HepG2 (cell line): ENCODE results near the gene KRT1. TPM values are rescaled to one million over a fixed set of nuclear protein-coding genes. Genes with fewer than 3 reads are reported as not detected.

Experiments
- SNAPC2 ChIP-seq: sonication (generic); formaldehyde crosslinking; IDR thresholded peaks from 2 replicates; pipeline ENCODE4 v1.8.1; 2022; ENCODE audit warnings: mild to moderate bottlenecking, missing genetic modification reagents
- ZNF136 ChIP-seq: sonication (generic); formaldehyde crosslinking; IDR thresholded peaks from 2 replicates; pipeline ENCODE4 v1.8.1; 2022; ENCODE audit warnings: low read depth, mild to moderate bottlenecking, moderate library complexity, missing genetic modification reagents
- ZNF138 ChIP-seq: sonication (generic); formaldehyde crosslinking; IDR thresholded peaks from 2 replicates; pipeline ENCODE4 v1.5.0; 2020; ENCODE audit warnings: mild to moderate bottlenecking, low read depth, missing genetic modification reagents
- polyA plus RNA-seq, 8 experiments: library from polyadenylated mRNA; depleted of rRNA in 3 of 8; stranded (reverse) in 7 of 8; unstranded in 1 of 8; fragments of >200 nt; fragmentation: Illumina TruSeq in 4 of 8; extraction: Trizol in 4 of 8; gene quantifications; 2 replicates each; pipeline versions ENCODE4 v1.2.1 to v1.2.3, GENCODE V29; 2011 to 2016; ENCODE audit warnings: low read depth in 4 of 8, missing spikeins in 1 of 8, mixed read lengths in 1 of 8; ENCODE audit not compliant: insufficient read depth in 1 of 8
- total RNA-seq, 5 experiments: library from RNA; depleted of rRNA; stranded (reverse); fragments of >200 nt; fragmentation: Illumina TruSeq; extraction: Trizol; gene quantifications; 2 replicates each; pipeline ENCODE4 v1.2.3, GENCODE V29; 2016; ENCODE audit warnings: low read depth in 1 of 5
- TF ChIP-seq, protein P1 (sequence below): sonication (generic); formaldehyde crosslinking; IDR thresholded peaks from 2 replicates; pipeline ENCODE4 v1.4.0; 2020; ENCODE audit warnings: missing genetic modification reagents
- TF ChIP-seq, protein P2 (sequence below): IDR thresholded peaks from 2 replicates; pipeline ENCODE4 v1.6.1; 2016
- TF ChIP-seq, protein P3 (sequence below), 2 experiments: sonication (generic) in 1 of 2; formaldehyde crosslinking in 1 of 2; IDR thresholded peaks; 2 replicates each; pipeline versions ENCODE4 v1.6.1 to v1.9.0; 2014 to 2022; ENCODE audit warnings: antibody characterized with exemption in 1 of 2, borderline replicate concordance in 1 of 2, inconsistent platforms in 1 of 2, low read depth in 1 of 2, missing genetic modification reagents in 1 of 2

The KRT1 gene
- total and polyA plus RNA-seq, 2 of the 13 experiments (the other 11 are each of a cell fraction or from before 2014, with no cell fraction given), result not detected

DNA sequence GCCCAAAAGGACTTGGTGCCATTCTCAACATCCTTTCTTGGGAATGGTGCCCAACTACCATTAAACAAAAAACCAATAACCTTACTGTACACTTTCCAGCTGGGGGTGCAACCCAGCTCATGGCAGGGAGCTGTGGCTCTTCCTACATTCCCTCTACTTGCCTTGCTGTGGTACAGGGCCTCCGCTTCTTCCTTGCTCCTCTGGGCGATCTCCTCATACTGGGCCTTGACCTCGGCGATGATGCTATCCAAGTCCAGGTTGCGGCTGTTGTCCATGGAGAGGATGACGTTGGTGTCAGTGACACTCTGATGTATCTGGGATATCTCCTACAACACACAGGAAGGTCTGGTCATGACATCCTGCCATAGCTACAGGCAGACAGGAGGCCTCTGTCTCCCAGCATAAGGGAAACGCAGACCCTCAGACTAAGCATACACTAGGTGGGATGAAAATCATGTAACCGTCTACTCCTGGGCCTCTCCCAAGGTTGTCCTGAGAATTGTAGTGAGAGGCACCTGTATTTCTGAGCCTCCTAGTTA is 32.1 kb downstream of the KRT1 start (continued):
- TF ChIP-seq, protein P1, sequence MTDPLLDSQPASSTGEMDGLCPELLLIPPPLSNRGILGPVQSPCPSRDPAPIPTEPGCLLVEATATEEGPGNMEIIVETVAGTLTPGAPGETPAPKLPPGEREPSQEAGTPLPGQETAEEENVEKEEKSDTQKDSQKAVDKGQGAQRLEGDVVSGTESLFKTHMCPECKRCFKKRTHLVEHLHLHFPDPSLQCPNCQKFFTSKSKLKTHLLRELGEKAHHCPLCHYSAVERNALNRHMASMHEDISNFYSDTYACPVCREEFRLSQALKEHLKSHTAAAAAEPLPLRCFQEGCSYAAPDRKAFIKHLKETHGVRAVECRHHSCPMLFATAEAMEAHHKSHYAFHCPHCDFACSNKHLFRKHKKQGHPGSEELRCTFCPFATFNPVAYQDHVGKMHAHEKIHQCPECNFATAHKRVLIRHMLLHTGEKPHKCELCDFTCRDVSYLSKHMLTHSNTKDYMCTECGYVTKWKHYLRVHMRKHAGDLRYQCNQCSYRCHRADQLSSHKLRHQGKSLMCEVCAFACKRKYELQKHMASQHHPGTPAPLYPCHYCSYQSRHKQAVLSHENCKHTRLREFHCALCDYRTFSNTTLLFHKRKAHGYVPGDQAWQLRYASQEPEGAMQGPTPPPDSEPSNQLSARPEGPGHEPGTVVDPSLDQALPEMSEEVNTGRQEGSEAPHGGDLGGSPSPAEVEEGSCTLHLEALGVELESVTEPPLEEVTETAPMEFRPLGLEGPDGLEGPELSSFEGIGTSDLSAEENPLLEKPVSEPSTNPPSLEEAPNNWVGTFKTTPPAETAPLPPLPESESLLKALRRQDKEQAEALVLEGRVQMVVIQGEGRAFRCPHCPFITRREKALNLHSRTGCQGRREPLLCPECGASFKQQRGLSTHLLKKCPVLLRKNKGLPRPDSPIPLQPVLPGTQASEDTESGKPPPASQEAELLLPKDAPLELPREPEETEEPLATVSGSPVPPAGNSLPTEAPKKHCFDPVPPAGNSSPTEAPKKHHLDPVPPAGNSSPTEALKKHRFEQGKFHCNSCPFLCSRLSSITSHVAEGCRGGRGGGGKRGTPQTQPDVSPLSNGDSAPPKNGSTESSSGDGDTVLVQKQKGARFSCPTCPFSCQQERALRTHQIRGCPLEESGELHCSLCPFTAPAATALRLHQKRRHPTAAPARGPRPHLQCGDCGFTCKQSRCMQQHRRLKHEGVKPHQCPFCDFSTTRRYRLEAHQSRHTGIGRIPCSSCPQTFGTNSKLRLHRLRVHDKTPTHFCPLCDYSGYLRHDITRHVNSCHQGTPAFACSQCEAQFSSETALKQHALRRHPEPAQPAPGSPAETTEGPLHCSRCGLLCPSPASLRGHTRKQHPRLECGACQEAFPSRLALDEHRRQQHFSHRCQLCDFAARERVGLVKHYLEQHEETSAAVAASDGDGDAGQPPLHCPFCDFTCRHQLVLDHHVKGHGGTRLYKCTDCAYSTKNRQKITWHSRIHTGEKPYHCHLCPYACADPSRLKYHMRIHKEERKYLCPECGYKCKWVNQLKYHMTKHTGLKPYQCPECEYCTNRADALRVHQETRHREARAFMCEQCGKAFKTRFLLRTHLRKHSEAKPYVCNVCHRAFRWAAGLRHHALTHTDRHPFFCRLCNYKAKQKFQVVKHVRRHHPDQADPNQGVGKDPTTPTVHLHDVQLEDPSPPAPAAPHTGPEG (CRISPR knock-in tag), result no peak
- TF ChIP-seq ZNF138 (CRISPR knock-in tag), result no peak
- TF ChIP-seq, protein P2, sequence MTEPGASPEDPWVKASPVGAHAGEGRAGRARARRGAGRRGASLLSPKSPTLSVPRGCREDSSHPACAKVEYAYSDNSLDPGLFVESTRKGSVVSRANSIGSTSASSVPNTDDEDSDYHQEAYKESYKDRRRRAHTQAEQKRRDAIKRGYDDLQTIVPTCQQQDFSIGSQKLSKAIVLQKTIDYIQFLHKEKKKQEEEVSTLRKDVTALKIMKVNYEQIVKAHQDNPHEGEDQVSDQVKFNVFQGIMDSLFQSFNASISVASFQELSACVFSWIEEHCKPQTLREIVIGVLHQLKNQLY (CRISPR knock-in tag), result no peak
- TF ChIP-seq ZNF136, result no peak
- TF ChIP-seq, protein P3, sequence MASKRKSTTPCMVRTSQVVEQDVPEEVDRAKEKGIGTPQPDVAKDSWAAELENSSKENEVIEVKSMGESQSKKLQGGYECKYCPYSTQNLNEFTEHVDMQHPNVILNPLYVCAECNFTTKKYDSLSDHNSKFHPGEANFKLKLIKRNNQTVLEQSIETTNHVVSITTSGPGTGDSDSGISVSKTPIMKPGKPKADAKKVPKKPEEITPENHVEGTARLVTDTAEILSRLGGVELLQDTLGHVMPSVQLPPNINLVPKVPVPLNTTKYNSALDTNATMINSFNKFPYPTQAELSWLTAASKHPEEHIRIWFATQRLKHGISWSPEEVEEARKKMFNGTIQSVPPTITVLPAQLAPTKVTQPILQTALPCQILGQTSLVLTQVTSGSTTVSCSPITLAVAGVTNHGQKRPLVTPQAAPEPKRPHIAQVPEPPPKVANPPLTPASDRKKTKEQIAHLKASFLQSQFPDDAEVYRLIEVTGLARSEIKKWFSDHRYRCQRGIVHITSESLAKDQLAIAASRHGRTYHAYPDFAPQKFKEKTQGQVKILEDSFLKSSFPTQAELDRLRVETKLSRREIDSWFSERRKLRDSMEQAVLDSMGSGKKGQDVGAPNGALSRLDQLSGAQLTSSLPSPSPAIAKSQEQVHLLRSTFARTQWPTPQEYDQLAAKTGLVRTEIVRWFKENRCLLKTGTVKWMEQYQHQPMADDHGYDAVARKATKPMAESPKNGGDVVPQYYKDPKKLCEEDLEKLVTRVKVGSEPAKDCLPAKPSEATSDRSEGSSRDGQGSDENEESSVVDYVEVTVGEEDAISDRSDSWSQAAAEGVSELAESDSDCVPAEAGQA (IDR thresholded peaks at IDR 0.05; ENCODE audit: low read depth), result no peak
- TF ChIP-seq, protein P3 (CRISPR knock-in tag; IDR thresholded peaks at IDR 0.05; ENCODE audit: borderline replicate concordance), result no peak
- TF ChIP-seq SNAPC2 (CRISPR knock-in tag), result no peak
